DMS153 treated with DMSO at 0.1 percent for 48 hours (cell line): ENCODE results near the gene METTL9.
"Not testable (repeated sequence)": the region's sequence is repeated elsewhere in the genome, so short reads cannot be mapped to it uniquely, and the experiment has no call there.

Experiments
- DNase-seq: peaks from one replicate; lab custom pipeline; 2025; ENCODE audit not compliant: unreplicated experiment; lab: John Stamatoyannopoulos, UW

Gene METTL9

GRCh38 chr16:21656795-21657768, 57.7 kb downstream of the METTL9 start:
- DNase-seq: peak; percentile 20

DNA sequence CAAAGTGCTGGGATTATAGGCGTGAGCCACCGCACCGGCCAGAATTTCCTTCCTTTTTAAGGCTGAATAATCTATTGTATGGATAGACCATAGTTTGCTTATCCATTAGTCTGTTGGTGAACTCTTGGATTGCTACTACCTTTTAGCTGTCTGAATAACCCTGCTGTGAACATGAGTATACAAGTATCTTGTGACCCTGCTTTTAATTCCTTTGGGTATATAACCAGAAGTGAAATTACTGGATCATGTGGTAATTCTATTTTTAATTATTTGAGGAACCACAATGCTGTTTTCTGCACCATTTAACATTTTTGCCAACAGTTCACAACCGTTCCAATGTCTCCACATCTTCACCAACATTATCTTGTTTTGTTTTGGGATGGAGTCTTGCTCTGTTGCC, 59.7 kb downstream of the METTL9 start:
- DNase-seq: no peak

DNA sequence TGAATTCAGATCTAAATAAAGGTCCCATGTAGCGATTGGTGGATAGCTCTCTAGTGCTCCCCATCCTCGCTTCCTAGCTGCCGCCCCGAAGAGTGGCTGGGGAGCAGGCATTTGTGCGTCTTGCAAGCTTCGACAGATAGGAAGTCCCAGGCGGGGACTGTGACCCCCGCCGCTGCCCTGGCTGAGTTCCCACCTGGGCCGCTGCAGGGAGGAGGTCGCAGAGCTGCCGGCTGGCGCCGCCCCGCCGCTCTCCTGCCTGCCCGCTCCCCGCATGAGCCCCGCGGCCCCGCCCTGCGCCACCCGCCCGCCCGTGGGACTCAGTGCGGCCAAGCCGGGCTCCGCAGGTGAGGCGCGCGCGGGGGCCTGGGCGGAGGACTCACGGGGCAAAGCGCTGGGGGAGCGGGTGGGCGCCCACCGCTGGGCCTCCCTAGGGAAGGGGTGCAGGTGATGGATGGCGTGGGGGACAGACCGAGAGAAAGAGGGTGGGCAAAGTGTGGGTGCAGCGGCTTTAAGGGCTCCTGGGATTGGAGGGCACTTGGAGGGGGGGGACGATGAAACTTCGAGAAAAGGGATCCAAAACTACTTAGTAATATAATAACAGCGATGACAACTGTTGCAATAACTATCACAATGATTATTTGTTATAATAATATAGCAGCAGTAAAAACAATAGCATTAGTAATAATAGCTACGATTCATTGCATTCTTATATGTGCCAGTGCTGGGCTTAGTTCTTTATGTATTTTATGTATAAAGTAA, 64.7 kb downstream of the METTL9 start, which contains the start of gene OTOA:
TSS of gene OTOA (plus strand) at position 80 of the 759 bp plus-strand sequence. CDS start 14,547 bp downstream, outside the sequence.
- no peak for DNase-seq

DNA sequence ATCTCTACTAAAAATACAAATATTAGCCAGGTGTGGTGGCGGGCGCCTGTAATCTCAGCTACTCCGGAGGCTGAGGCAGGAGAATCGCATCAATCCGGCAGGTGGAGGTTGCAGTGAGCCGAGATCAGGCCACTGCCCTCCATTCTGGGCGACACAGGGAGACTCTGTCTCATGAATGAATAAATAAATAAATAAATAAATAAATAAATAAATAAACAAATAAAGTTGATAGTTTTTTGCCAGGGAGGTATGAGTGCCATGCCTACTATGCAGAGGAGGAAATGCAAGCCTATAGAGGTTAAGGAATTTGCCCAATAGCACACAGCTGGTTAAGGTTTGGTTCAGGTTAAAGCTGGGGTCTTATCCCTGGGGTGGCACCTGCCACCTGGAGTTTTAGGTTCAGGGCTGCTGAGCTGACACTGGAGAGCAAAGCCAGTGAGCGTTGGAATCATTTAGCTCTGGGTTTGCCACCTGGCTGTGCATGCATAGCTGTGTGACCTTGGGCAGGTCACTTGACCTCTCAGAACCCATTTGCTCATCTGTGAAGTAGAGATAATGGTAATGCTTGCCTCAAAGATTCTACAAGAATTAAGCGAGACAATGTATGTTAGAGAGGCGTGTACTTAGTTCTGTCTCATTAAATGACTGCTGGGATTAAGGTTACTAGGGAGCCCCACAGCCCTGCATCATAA, 65.6 kb downstream of the METTL9 start:
- DNase-seq: no peak

DNA sequence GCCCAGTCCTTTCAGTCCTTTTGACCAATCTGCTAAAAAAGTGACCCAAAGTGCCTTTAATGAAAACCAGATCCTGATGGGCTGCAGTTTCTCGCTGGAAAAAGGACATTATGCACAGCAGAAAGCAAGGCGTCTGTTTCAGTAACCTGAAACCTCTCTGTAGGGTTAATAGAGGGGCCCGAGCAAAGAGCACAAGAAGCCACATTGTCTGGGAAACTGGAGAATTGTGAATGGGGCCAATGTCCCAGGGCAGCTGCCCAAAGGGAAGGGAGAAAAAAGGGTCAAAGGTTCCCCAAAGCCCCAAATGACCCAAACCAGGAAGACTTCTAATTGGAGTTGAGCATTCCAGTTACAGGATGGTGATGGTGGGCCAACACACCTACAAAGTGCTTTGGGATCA, 67.4 kb downstream of the METTL9 start:
- DNase-seq: no peak

DNA sequence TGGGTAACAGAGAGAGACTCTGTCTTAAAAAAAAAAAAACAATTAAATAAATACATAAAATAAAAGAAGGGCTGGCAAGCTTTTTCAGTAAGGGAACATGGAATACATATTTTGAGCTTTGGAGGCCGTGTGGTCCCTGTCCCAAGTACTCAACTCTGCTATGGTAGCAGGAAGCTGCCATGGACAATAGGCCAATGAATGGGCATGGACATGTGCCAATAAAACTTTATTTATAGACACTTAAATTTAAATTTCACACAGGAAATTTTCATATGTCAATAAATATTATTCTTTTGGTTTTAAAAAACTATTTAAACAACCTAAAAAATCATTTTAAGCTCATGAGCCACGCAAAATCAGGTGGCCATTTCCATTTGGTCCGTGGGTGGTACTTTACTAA, 68.2 kb downstream of the METTL9 start:
- DNase-seq: no peak

DNA sequence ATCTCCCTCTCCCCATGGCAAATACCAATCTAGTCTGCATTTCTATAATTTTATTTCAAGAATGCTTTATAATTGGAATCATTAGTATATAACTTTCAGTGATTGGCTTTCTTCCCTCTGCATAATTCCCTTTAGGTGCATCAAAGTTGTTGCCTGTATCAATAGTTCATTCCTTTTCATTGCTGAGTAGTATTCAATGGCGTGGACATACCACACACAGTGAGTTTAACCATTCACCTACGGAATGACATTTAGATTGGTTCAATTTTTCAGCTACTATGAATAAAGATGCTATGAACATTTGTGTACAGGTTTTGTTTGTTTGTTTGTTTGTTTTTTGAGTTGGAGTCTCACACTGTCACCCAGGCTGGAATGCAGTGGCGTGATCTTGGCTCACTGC, 74.1 kb downstream of the METTL9 start:
- no peak for DNase-seq

GRCh38 chr16:21674456-21674855, 75.1 kb downstream of the METTL9 start:
- not testable (repeated sequence) for DNase-seq

GRCh38 chr16:21680714-21681113, 81.3 kb downstream of the METTL9 start:
- DNase-seq: not testable (repeated sequence)

- no peak for DNase-seq
These were observed 83.8 kb downstream of the METTL9 start for GRCh38 chr16:21683184-21683583.

- no peak for DNase-seq
These were observed 84.8 kb downstream of the METTL9 start for GRCh38 chr16:21684199-21684598.

GRCh38 chr16:21685034-21685455, 85.7 kb downstream of the METTL9 start:
- DNase-seq: no peak

GRCh38 chr16:21689107-21689506, 89.7 kb downstream of the METTL9 start:
- no peak for DNase-seq

GRCh38 chr16:21690967-21691366, 91.6 kb downstream of the METTL9 start:
- DNase-seq: not testable (repeated sequence)

GRCh38 chr16:21694609-21695008, 95.2 kb downstream of the METTL9 start:
- DNase-seq: no peak

DNA sequence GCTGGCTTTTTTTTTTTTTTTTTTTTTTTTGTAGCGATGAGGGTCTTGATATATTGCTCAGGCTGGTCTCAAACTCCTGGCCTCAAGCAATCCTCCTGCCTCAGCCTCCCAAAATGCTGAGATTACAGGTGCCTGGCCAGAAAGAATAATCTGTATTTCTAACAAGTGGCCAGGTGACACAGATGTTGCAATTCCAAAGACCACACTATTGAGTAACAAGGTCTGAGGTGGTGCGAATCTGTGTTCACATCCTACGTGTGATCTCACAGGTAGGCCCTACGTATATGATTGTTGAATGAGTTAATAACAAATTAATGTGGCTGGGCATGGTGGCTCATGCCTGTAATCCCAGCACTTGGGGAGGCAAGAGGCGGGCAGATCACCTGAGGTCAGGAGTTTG, 97.7 kb downstream of the METTL9 start:
- no peak for DNase-seq

DNA sequence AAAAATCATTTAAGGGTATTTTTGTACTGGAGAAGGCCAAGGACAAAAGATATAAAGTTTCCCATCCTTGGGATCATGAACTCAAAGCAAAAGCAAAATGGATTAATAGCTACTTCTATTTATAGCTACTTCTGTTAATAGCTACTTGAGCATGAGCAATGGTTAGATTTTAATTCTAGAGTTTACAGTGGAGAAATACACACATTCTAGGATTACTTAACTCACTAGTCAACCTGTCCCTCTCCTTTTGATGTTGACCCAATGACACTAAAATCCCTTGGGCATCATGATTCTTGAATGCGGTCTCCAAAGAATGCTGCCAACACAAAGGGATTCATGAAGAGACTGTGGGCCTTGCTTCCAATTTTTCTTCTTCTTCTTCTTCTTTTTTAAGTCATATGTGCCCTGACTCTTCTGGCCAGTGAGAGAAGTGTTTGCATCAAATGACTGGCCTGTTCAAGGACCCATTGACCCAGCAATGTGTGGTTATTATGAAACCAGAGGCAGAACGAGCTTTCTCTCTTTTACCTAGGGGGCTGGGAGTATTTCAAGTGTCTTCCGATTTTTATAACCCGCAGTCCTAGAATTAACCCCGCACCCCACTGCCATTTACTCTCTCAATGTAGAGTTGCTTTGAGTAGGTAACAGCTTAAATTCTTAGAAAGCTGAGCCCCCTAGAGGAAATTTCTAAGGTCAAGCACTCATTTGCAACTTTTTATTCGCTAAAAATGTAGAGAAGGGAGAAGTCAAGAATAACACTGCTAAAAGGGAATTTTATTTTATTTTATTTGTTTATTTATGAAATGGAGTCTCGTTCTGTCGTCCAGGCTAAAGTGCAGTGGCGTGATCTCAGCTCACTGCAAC, 99.0 kb downstream of the METTL9 start:
- DNase-seq: no peak

DNA sequence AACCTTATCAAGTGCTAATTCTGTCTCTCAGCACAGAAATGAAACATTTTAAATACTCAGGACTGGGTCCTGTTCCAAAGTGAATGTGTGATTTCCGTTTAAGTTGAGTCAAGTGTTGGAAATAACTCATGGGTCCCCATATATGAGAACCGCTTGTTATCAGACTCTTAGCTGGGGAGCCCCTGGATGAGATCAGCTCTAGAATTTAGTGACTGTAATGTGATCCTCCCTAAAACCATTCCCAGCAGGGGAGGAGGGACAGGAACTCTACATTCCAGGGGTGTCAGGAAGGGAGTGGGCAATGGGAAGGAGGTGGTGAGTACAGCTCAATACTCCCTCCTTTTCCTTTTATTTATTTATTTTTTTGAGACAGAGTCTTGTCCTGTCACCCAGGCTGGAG, 101.9 kb downstream of the METTL9 start:
- DNase-seq: no peak

- no peak for DNase-seq
These were observed 102.9 kb downstream of the METTL9 start for GRCh38 chr16:21702276-21702675.

DNA sequence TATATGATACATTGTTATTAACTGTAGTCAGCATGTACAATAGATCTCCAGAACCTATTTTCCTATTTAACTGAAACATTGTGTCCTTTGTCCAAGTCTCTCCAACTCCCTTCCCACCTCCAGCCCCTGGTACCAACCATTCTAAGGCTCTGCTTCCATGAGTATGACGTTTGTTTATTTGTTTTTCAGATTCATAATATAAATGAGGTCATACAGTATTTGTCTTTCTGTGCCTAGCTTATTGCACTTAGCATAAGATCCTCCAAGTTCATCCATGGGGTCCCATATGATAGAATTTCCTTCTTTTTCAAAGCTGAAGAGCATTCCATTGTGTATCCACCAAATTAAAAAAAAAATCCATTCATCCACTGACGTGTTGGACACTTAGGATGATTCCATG, 103.8 kb downstream of the METTL9 start:
- no peak for DNase-seq
